Chondrocyte (in vitro differentiated cells): Measurements from ENCODE around the gene AHI1. TPM values are rescaled to one million over a fixed set of nuclear protein-coding genes. Genes with fewer than 3 reads are reported as not detected.

Experiments
- DNase-seq: peaks from one replicate; pipeline ENCODE4 v3.0.0; 2021; ENCODE audit warnings: mixed read lengths, low spot score
- H3K27ac Mint-ChIP-seq: one replicate; pipeline ENCODE4 v1.8.0; 2021; ENCODE audit warnings: mild to moderate bottlenecking, moderate library complexity, mixed read lengths; ENCODE audit not compliant: unreplicated experiment
- H3K27me3 Mint-ChIP-seq: 2 replicates; pipeline ENCODE4 v1.8.0; 2021; ENCODE audit warnings: low read depth, mixed read lengths
- H3K36me3 Mint-ChIP-seq: 2 replicates; pipeline ENCODE4 v1.8.0; 2021; ENCODE audit warnings: low read depth, mixed read lengths
- H3K4me1 Mint-ChIP-seq: 2 replicates; pipeline ENCODE4 v1.8.0; 2021; ENCODE audit warnings: low read depth, mild to moderate bottlenecking, mixed read lengths
- H3K4me3 Mint-ChIP-seq: one replicate; pipeline ENCODE4 v1.8.0; 2021; ENCODE audit warnings: mild to moderate bottlenecking, moderate library complexity, mixed read lengths; ENCODE audit not compliant: unreplicated experiment
- H3K9me3 Mint-ChIP-seq: 2 replicates; pipeline ENCODE4 v1.8.0; 2021; ENCODE audit warnings: low read depth, mixed read lengths
- total RNA-seq: library from RNA; stranded (reverse); gene quantifications from 3 replicates; pipeline ENCODE4 v1.2.1, GENCODE V29; 2021
- TF ChIP-seq, protein P1 (sequence below): fragments of 200-600 bp; sonication (generic); IDR thresholded peaks from 2 replicates; pipeline ENCODE4 v1.5.0; 2021; ENCODE audit warnings: antibody characterized with exemption, mild to moderate bottlenecking, moderate library complexity

AHI1 gene
- total RNA-seq, 1 donor from 2014 or later = 14.8 TPM

DNA sequence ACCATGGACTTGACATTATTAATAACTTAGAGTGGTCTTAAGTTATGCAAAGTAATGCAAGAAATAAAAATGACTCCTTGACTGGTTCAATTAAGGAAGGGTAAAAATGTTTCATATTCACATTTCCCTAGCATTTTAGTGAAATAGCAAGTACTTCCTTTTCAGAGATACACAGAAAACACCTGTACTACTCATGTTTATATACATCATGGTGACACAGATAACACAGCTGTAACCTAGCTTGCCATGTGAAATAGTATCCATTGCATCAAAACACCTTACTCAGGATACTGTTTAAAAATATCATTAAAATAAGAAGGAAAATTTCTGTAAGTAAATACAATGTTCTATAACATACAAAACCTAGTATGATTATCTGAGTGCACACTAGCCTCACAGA is 102.4 kb downstream of the AHI1 start:
- Mint-ChIP-seq H3K27me3 (no peaks in the 10 kb centered on the region), H3K4me3 (no peak overlapping the region), H3K4me1 (no peaks in the 10 kb centered on the region), H3K36me3 (peaks cover 9% of the 10 kb centered on the region), H3K27ac (no peak overlapping the region), H3K9me3 (no peaks in the 10 kb centered on the region)
- TF ChIP-seq, protein P1, sequence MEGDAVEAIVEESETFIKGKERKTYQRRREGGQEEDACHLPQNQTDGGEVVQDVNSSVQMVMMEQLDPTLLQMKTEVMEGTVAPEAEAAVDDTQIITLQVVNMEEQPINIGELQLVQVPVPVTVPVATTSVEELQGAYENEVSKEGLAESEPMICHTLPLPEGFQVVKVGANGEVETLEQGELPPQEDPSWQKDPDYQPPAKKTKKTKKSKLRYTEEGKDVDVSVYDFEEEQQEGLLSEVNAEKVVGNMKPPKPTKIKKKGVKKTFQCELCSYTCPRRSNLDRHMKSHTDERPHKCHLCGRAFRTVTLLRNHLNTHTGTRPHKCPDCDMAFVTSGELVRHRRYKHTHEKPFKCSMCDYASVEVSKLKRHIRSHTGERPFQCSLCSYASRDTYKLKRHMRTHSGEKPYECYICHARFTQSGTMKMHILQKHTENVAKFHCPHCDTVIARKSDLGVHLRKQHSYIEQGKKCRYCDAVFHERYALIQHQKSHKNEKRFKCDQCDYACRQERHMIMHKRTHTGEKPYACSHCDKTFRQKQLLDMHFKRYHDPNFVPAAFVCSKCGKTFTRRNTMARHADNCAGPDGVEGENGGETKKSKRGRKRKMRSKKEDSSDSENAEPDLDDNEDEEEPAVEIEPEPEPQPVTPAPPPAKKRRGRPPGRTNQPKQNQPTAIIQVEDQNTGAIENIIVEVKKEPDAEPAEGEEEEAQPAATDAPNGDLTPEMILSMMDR = no peak
- DNase-seq = no peak

DNA sequence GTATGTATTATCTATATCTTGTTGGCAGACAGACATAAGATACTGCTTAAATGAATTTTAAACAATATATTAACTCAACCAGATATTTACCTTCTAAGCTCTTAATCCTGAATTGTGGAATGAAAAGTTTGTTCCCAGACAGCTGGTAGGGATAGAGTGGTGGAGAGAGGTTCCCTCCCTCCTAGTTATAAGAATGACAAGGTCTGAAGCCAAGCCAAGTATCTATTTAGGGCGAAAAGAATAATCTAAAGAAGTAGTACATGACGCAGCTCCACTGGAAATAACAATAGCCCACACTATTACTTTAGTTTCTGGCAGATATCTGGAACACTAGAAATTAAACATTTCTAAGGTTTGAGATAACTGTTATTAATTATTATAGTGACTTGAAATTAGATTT is 104.3 kb downstream of the AHI1 start:
- no peak overlapping the region for H3K4me3 Mint-ChIP-seq
- no peaks in the 10 kb centered on the region for H3K4me1 Mint-ChIP-seq
- H3K36me3 Mint-ChIP-seq = peaks cover 7% of the 10 kb centered on the region
- no peak overlapping the region for H3K27ac Mint-ChIP-seq
- H3K9me3 Mint-ChIP-seq = no peaks in the 10 kb centered on the region
- TF ChIP-seq, protein P1 = no peak
- DNase-seq = no peak
- H3K27me3 Mint-ChIP-seq = no peaks in the 10 kb centered on the region

- no peaks in the 10 kb centered on the region for H3K4me1 Mint-ChIP-seq
- no peaks in the 10 kb centered on the region for H3K9me3 Mint-ChIP-seq
- H3K27ac Mint-ChIP-seq = no peak overlapping the region
- no peak for DNase-seq
- H3K4me3 Mint-ChIP-seq = no peak overlapping the region
- no peaks in the 10 kb centered on the region for H3K27me3 Mint-ChIP-seq
- TF ChIP-seq, protein P1 = no peak
- peaks cover 7% of the 10 kb centered on the region for H3K36me3 Mint-ChIP-seq
These were observed 107.1 kb downstream of the AHI1 start for GRCh38 chr6:135390458-135390857.

DNA sequence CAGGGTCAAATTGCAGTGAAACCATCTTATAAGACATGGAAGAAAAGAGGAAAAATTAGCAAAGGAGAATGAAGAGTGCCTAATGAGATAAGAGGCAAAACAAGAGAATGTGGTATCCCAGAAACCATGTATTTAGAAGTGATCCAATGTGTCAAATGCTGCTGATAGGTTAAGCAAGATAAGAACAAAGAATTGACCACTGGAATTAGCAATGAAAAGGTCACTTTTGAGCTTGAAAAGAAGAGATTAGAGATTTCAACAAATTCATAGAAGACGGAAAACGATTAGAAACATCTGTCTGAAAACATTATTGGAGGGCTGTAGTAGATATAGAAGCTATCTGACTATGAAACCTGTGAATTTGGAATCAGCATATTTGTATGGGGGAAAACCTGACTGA is 112.2 kb downstream of the AHI1 start:
- H3K27ac Mint-ChIP-seq = no peak overlapping the region
- H3K36me3 Mint-ChIP-seq = no peaks in the 10 kb centered on the region
- TF ChIP-seq, protein P1 = no peak
- no peaks in the 10 kb centered on the region for H3K9me3 Mint-ChIP-seq
- no peaks in the 10 kb centered on the region for H3K27me3 Mint-ChIP-seq
- H3K4me3 Mint-ChIP-seq = no peak overlapping the region
- no peak for DNase-seq
- no peaks in the 10 kb centered on the region for H3K4me1 Mint-ChIP-seq

- TF ChIP-seq, protein P1 = peak; percentile 24
- Mint-ChIP-seq H3K4me3 (no peak overlapping the region), H3K9me3 (no peaks in the 10 kb centered on the region), H3K4me1 (no peaks in the 10 kb centered on the region), H3K36me3 (no peaks in the 10 kb centered on the region), H3K27ac (no peak overlapping the region), H3K27me3 (no peaks in the 10 kb centered on the region)
- no peak for DNase-seq
These were observed 113.8 kb downstream of the AHI1 start for GRCh38 chr6:135383766-135384165.
